Ovary (tissue), 3 donors: ENCODE results near the gene ZMYND10.

Source experiments
- POLR2A ChIP-seq: fragments of 450-650 bp; IDR thresholded peaks from one replicate; pipeline ENCODE4 v1.6.1; 2017; ENCODE audit warnings: antibody characterized with exemption, mild to moderate bottlenecking, moderate library complexity
- TF ChIP-seq, protein P1 (sequence below), 3 donors: fragments of 450-650 bp in 2 of 3; fragments of 200-600 bp in 1 of 3; IDR thresholded peaks; one replicate each; pipeline versions ENCODE4 v1.5.1 to v1.8.0; 2016 to 2022; ENCODE audit warnings: antibody characterized with exemption in 3 of 3, mild to moderate bottlenecking in 1 of 3
- donor health status: DM: no; HTN: no; CAD: no.

DNA sequence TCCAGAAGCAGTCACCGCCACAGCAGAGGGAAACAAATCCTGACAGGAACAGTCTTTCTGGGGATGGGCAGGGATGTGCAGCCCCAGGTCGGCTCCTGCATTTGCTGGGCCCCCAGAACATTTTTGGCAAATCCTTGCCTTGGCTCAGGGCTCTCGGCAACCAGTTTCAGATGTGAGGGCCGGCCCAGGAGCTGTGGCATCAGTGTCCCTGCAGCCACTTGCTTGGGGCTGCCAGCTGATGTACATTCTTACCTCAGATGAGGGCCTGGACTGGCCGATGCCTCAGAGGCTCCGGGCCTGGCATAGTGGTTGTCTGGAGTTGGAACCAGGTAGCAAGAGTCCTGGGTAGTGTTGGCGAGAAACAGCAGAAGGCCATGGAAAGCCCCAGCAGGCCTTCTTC, 9.3 kb upstream of the ZMYND10 start:
- TF ChIP-seq POLR2A: no peak
- TF ChIP-seq, protein P1, sequence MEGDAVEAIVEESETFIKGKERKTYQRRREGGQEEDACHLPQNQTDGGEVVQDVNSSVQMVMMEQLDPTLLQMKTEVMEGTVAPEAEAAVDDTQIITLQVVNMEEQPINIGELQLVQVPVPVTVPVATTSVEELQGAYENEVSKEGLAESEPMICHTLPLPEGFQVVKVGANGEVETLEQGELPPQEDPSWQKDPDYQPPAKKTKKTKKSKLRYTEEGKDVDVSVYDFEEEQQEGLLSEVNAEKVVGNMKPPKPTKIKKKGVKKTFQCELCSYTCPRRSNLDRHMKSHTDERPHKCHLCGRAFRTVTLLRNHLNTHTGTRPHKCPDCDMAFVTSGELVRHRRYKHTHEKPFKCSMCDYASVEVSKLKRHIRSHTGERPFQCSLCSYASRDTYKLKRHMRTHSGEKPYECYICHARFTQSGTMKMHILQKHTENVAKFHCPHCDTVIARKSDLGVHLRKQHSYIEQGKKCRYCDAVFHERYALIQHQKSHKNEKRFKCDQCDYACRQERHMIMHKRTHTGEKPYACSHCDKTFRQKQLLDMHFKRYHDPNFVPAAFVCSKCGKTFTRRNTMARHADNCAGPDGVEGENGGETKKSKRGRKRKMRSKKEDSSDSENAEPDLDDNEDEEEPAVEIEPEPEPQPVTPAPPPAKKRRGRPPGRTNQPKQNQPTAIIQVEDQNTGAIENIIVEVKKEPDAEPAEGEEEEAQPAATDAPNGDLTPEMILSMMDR (IDR thresholded peaks at IDR 0.05): no peak
